K562 (cell line): ENCODE measurements around the gene RNF223. TPM values are rescaled to one million over a fixed set of nuclear protein-coding genes. Genes with fewer than 3 reads are reported as not detected.
A peak's percentile ranks its signal among the peaks of the same experiment; 100 is the strongest.

Source experiments
- ATAC-seq: fragments of 200-7000 bp; cut with Tn5 transposase; 3 replicates; pipeline ENCODE4 v1.9.1; 2020; ENCODE audit warnings: moderate library complexity
- BruUV-seq: library from RNA; stranded (reverse); fragments of 400-500 nt; replicated peaks from 2 replicates; lab custom pipeline; 2021; lab: Mats Ljungman, UMichigan
- CTCF ChIA-PET: fragments of 300-600 bp; formaldehyde crosslinking; extraction: SDS; loops from one replicate; lab custom pipeline; 2021; ENCODE audit warnings: low intra/inter-chr PET ratio; lab: Yijun Ruan, JAX
- POLR2A ChIA-PET: fragments of 300-600, 350-650 bp; sonication (Branson Sonifier 250); formaldehyde crosslinking; extraction: SDS; loops from one replicate; lab custom pipeline; 2021; ENCODE audit warnings: antibody characterized with exemption, inconsistent platforms; lab: Yijun Ruan, JAX
- DNase-seq, 4 experiments: peaks; one replicate each; pipeline versions ENCODE4 v3.0.0 to v3.0.0-alpha.2; 2011 to 2018; ENCODE audit warnings: low spot score in 3 of 4, mixed read lengths in 3 of 4; ENCODE audit errors: extremely low read depth in 1 of 4
- FAIRE-seq: peaks from 2 replicates; lab custom pipeline; 2011; peaks lifted over from hg19 to GRCh38; lab: Jason Lieb, UNC
- H2AFZ ChIP-seq: 2 replicates; pipeline ENCODE4 v1.6.0; 2011; ENCODE audit warnings: low read depth, low read length, control low read depth, inconsistent platforms
- H3K27ac ChIP-seq: fragments of 200-600 bp; 3 replicates; pipeline ENCODE4 v1.8.0; 2011; ENCODE audit warnings: low read depth, mild to moderate bottlenecking, control low read depth, inconsistent platforms, low read length, moderate library complexity, mixed read lengths; ENCODE audit errors: extremely low read depth
- H3K27me3 ChIP-seq, 2 experiments: fragments of 300-600 bp in 1 of 2; 2 replicates in 1 of 2; 3 replicates in 1 of 2; pipeline versions ENCODE4 v1.6.0 to v1.8.0; 2011; ENCODE audit warnings: inconsistent platforms in 2 of 2, low read length in 2 of 2, mild to moderate bottlenecking in 1 of 2, mixed read lengths in 1 of 2, moderate library complexity in 1 of 2; ENCODE audit not compliant: control insufficient read depth in 2 of 2, insufficient read depth in 2 of 2
- H3K36me3 ChIP-seq: fragments of 300-600 bp; 3 replicates; pipeline ENCODE4 v1.8.0; 2011; ENCODE audit warnings: mild to moderate bottlenecking, low read length, inconsistent platforms; ENCODE audit not compliant: control insufficient read depth, insufficient read depth
- H3K4me1 ChIP-seq, 2 experiments: fragments of 200-600 bp in 1 of 2; replicated peaks in 1 of 2; 2 replicates in 1 of 2; 3 replicates in 1 of 2; pipeline versions ENCODE4 v1.5.1 to v1.8.0; 2011; ENCODE audit warnings: inconsistent platforms in 2 of 2, low read length in 2 of 2, mild to moderate bottlenecking in 1 of 2, mixed read lengths in 1 of 2, moderate library complexity in 1 of 2; ENCODE audit not compliant: control insufficient read depth in 2 of 2, insufficient read depth in 2 of 2
- H3K4me2 ChIP-seq: 2 replicates; pipeline ENCODE4 v1.6.1; 2011; ENCODE audit warnings: low read length, control low read depth, inconsistent platforms, mixed read lengths; ENCODE audit not compliant: insufficient read depth
- H3K4me3 ChIP-seq: fragments of 200-600 bp; sonication (generic), shearing (Covaris generic); 2 replicates; pipeline ENCODE4 v1.5.1; 2016; ENCODE audit warnings: control low read depth, inconsistent platforms
- H3K79me2 ChIP-seq: fragments of 200-600 bp; 3 replicates; pipeline ENCODE4 v1.8.0; 2011; ENCODE audit warnings: low read length, inconsistent platforms; ENCODE audit not compliant: control insufficient read depth, insufficient read depth
- H3K9ac ChIP-seq, 2 experiments: 2 replicates each; pipeline versions ENCODE4 v1.6.0 to v1.6.1; 2011; ENCODE audit warnings: low read depth in 2 of 2, low read length in 2 of 2, control low read depth in 1 of 2, inconsistent platforms in 1 of 2, mild to moderate bottlenecking in 1 of 2, mixed read lengths in 1 of 2; ENCODE audit not compliant: insufficient read depth in 1 of 2
- H3K9me1 ChIP-seq: one replicate; pipeline ENCODE4 v1.6.0; 2011; ENCODE audit warnings: inconsistent platforms, mild to moderate bottlenecking, low read length, moderate library complexity; ENCODE audit not compliant: control insufficient read depth, insufficient read depth
- H3K9me3 ChIP-seq: replicated peaks from 2 replicates; pipeline ENCODE4 v1.5.1; 2011; ENCODE audit warnings: low read depth, low read length, inconsistent platforms; ENCODE audit not compliant: control insufficient read depth, insufficient read depth
- H4K20me1 ChIP-seq: replicated peaks from 2 replicates; pipeline ENCODE4 v1.6.1; 2011; ENCODE audit warnings: low read length, inconsistent platforms, mixed read lengths; ENCODE audit not compliant: control insufficient read depth, insufficient read depth
- COPS2 ChIP-seq: fragments of 450-650 bp; conservative IDR thresholded peaks from 2 replicates; pipeline ENCODE4 v1.6.1; 2016; ENCODE audit warnings: mild to moderate bottlenecking, moderate library complexity
- HCFC1 ChIP-seq: IDR thresholded peaks from 2 replicates; pipeline ENCODE4 v1.6.1; 2012; ENCODE audit warnings: low read depth, low read length, improper control_type of control experiment
- PCBP2 ChIP-seq: fragments of 200-400 bp; formaldehyde crosslinking; IDR thresholded peaks from 2 replicates; pipeline ENCODE4 v1.6.1; 2018; ENCODE audit warnings: low read length, low read depth, mild to moderate bottlenecking, moderate library complexity; ENCODE audit not compliant: poor library complexity, severe bottlenecking
- SMARCC2 ChIP-seq: fragments of 450-650 bp; IDR thresholded peaks from 2 replicates; pipeline ENCODE4 v1.6.1; 2017; ENCODE audit warnings: antibody characterized with exemption, moderate library complexity, mild to moderate bottlenecking, low read depth
- TAF1 ChIP-seq: IDR thresholded peaks from 2 replicates; pipeline ENCODE4 v1.6.1; 2011; ENCODE audit warnings: mild to moderate bottlenecking, low read length, moderate library complexity; ENCODE audit not compliant: insufficient read depth, control insufficient read depth, severe bottlenecking; ENCODE audit errors: extremely low read depth
- TARDBP ChIP-seq: fragments of 450-650 bp; IDR thresholded peaks from 2 replicates; pipeline ENCODE4 v1.6.1; 2016
- ZNF232 ChIP-seq: sonication (generic); formaldehyde crosslinking; IDR thresholded peaks from 2 replicates; pipeline ENCODE4 v1.8.0; 2022; ENCODE audit warnings: mild to moderate bottlenecking, missing genetic modification reagents
- ZNF79 ChIP-seq: fragments of 250-450 bp; sonication (Bioruptor Pico); IDR thresholded peaks from 2 replicates; pipeline ENCODE4 v1.4.0; 2020; ENCODE audit warnings: low read depth, mild to moderate bottlenecking, moderate library complexity
- WGBS: fragments of 100-300 bp; shearing (Covaris generic); methylation state at CpG from one replicate; pipeline ENCODE4 v1.1.6; 2016; ENCODE audit warnings: low coverage, mixed read lengths; ENCODE audit not compliant: insufficient coverage; ENCODE audit errors: missing lambda C conversion rate; 5-methylcytosine and 5-hydroxymethylcytosine counted together
- in situ Hi-C: fragments of 300-500 bp; cut with MboI; formaldehyde crosslinking; loops from 4 replicates; pipeline ENCODE4 v1.15.0; 2018; ENCODE audit warnings: inconsistent platforms, mixed read lengths
- intact Hi-C: fragments of 100-400 bp; cut with micrococcal nuclease; formaldehyde crosslinking; loops from 2 replicates; pipeline ENCODE4 v1.14.2; 2022
- polyA plus RNA-seq, 8 experiments: library from polyadenylated mRNA; depleted of rRNA in 4 of 8; stranded (reverse) in 5 of 8; unstranded in 3 of 8; fragments of >200 nt; fragmentation: Nextera tagmentation in 2 of 8; fragmentation: Illumina TruSeq in 1 of 8; extraction: Ambion mirVana in 2 of 8; extraction: Trizol in 1 of 8; gene quantifications; 2 replicates each; pipeline versions ENCODE4 v1.2.1 to v1.2.3, GENCODE V29; 2011 to 2014; ENCODE audit warnings: inconsistent platforms in 1 of 8, missing spikeins in 1 of 8
- total RNA-seq, 7 experiments: library from RNA; depleted of rRNA in 6 of 7; stranded (reverse); fragments of >200 nt in 6 of 7; fragmentation: Illumina TruSeq in 2 of 7; extraction: Trizol in 2 of 7; gene quantifications; 2 replicates each; pipeline versions ENCODE4 v1.2.1 to v1.2.3, GENCODE V29; 2011 to 2021; ENCODE audit warnings: low replicate concordance in 1 of 7
- TF ChIP-seq, protein P1 (sequence below): sonication (generic); formaldehyde crosslinking; IDR thresholded peaks from 2 replicates; pipeline ENCODE4 v1.8.0; 2022; ENCODE audit warnings: missing genetic modification reagents, mild to moderate bottlenecking, moderate library complexity, borderline replicate concordance
- TF ChIP-seq, protein P2 (sequence below): sonication (generic); formaldehyde crosslinking; IDR thresholded peaks from 2 replicates; pipeline ENCODE4 v1.9.0; 2022; ENCODE audit warnings: mild to moderate bottlenecking, missing genetic modification reagents
- TF ChIP-seq, protein P3 (sequence below): fragments of 250-450 bp; sonication (Bioruptor Pico); IDR thresholded peaks from 2 replicates; pipeline ENCODE4 v1.5.0; 2021
- TF ChIP-seq, protein P4 (sequence below): sonication (generic); formaldehyde crosslinking; IDR thresholded peaks from 2 replicates; pipeline ENCODE4 v1.8.1; 2023; ENCODE audit warnings: mild to moderate bottlenecking, missing genetic modification reagents
- TF ChIP-seq, protein P5 (sequence below): fragments of 250-450 bp; sonication (Bioruptor Pico); IDR thresholded peaks from 2 replicates; pipeline ENCODE4 v1.8.0; 2022; ENCODE audit warnings: inconsistent platforms, mild to moderate bottlenecking, moderate library complexity, borderline replicate concordance

The RNF223 gene
- total and polyA plus RNA-seq, 9 of the 15 experiments (the other 6 are each of a cell fraction or from before 2014, with no cell fraction given) = 0.04 to 0.32 TPM; not detected in 7

DNA sequence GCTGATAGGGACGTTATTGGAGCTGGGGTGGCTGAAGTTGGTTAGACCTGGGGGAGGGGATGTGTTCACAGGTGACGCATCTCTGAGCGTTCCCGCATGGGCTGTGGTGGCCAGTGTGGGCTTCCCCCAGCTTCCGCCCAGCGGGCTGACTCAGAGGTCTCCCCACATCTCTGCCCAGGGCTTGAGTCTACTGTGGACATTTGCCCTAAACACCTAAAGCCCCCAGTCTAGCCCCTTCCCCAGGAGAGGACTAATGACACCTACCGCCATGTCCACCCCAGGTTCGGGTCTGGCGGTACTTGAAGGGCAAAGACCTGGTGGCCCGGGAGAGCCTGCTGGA is 52.2 kb downstream of the RNF223 start (continued):
- TF ChIP-seq, protein P1, sequence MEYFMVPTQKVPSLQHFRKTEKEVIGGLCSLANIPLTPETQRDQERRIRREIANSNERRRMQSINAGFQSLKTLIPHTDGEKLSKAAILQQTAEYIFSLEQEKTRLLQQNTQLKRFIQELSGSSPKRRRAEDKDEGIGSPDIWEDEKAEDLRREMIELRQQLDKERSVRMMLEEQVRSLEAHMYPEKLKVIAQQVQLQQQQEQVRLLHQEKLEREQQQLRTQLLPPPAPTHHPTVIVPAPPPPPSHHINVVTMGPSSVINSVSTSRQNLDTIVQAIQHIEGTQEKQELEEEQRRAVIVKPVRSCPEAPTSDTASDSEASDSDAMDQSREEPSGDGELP = peak; percentile 34; the same call in 1 of the 2 replicates
- TF ChIP-seq, protein P2, sequence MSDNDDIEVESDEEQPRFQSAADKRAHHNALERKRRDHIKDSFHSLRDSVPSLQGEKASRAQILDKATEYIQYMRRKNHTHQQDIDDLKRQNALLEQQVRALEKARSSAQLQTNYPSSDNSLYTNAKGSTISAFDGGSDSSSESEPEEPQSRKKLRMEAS (CRISPR knock-in tag) = peak; percentile 69
- TF ChIP-seq TARDBP (no peak), TAF1 (no peak), ZNF232 (no peak)

DNA sequence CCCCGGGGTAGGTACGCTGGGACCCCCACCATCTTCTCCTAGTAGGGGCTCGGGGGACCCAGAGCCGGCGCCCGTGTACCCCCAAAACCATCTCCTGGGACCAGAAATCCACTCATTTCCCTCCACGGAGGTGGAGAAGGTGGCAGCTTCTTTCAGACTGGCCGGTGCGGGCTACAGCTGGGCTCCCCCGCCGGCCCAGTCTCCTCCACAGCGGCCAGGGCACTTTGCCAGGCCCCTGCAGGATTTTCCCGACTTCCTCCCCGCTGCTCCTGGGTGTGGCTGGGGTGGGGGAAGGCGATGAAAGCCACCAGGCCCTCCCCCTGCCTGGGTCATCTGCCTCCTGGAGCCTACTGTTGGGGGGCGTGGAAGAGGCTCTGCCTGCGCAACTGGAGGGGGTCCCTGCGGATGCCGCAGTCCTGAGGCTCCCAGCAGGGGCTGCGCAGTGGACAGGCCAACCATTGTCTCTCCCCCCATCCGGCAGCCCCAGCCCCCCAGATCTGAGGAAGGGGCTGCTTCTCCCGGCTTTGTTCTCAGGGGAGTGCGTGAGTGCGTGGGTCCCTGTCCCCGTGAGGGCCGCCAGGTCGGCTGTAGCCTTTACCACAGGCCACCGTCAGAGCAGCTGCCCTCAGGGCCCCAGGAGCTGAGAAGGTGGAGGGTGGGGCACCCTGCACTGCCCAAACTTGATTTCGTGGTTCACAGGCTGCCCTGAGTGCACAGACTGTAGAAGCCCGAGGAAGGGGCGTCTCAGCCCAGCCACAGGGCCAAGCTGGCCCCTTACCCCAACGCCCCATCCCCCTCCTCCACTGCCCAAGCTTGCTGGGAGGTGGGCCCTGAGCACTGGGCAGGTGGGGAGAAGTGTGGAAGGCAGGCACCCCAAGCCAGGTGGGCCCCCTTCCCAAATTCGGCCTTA is 52.8 kb downstream of the RNF223 start:
- peak; percentile 77 for FAIRE-seq
- Histone ChIP-seq H3K36me3 (peaks cover 43% of the 10 kb centered on the region; the same call in 1 of the 3 replicates), H3K27ac (peak overlapping the region; percentile 80; the same call in 2 of the 3 replicates), H4K20me1 (peaks cover 15% of the 10 kb centered on the region), H3K4me3 (peak overlapping the region; percentile 76), H3K79me2 (peaks cover 40% of the 10 kb centered on the region), H3K27me3 (no peaks in the 10 kb centered on the region), H3K9ac (peak overlapping the region; percentile 56 to 99), H2AFZ (no peak overlapping the region), H3K9me1 (peaks cover 12% of the 10 kb centered on the region), H3K9me3 (no peaks in the 10 kb centered on the region), H3K4me2 (peak overlapping the region; percentile 79), H3K4me1 (peaks cover 29 to 75% of the 10 kb centered on the region in 2 experiments)
- WGBS = 16% methylated on average over 32 of the region's 33 CpGs
- ChIA-PET POLR2A (interaction anchor here (0.6 to 1.1 kb wide), 4 partner anchors 7 to 41 kb away, joined by 3 to 6 read pairs (median 3); partner anchors contain the start of gene ISG15), CTCF (no interaction called here)
- intact Hi-C loops (loop anchor here (5.0 kb wide), 1 partner anchor 41 kb away; no protein-coding TSS in a partner anchor), in situ Hi-C loops (no loop called here)
- peak; percentile 52 for ATAC-seq
- BruUV-seq = TSS peak; percentile 34
- peak; percentile 75 to 89 (median 80) for DNase-seq
- TF ChIP-seq HCFC1 = no peak
- no peak for TF ChIP-seq PCBP2
- TF ChIP-seq, protein P3, sequence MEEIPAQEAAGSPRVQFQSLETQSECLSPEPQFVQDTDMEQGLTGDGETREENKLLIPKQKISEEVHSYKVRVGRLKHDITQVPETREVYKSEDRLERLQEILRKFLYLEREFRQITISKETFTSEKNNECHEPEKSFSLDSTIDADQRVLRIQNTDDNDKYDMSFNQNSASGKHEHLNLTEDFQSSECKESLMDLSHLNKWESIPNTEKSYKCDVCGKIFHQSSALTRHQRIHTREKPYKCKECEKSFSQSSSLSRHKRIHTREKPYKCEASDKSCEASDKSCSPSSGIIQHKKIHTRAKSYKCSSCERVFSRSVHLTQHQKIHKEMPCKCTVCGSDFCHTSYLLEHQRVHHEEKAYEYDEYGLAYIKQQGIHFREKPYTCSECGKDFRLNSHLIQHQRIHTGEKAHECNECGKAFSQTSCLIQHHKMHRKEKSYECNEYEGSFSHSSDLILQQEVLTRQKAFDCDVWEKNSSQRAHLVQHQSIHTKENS = no peak
- no peak for TF ChIP-seq SMARCC2
- TF ChIP-seq COPS2 = no peak
- no peak for TF ChIP-seq ZNF79 (CRISPR knock-in tag)
- TF ChIP-seq, protein P4, sequence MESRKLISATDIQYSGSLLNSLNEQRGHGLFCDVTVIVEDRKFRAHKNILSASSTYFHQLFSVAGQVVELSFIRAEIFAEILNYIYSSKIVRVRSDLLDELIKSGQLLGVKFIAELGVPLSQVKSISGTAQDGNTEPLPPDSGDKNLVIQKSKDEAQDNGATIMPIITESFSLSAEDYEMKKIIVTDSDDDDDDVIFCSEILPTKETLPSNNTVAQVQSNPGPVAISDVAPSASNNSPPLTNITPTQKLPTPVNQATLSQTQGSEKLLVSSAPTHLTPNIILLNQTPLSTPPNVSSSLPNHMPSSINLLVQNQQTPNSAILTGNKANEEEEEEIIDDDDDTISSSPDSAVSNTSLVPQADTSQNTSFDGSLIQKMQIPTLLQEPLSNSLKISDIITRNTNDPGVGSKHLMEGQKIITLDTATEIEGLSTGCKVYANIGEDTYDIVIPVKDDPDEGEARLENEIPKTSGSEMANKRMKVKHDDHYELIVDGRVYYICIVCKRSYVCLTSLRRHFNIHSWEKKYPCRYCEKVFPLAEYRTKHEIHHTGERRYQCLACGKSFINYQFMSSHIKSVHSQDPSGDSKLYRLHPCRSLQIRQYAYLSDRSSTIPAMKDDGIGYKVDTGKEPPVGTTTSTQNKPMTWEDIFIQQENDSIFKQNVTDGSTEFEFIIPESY (CRISPR knock-in tag) = no peak
- TF ChIP-seq, protein P5, sequence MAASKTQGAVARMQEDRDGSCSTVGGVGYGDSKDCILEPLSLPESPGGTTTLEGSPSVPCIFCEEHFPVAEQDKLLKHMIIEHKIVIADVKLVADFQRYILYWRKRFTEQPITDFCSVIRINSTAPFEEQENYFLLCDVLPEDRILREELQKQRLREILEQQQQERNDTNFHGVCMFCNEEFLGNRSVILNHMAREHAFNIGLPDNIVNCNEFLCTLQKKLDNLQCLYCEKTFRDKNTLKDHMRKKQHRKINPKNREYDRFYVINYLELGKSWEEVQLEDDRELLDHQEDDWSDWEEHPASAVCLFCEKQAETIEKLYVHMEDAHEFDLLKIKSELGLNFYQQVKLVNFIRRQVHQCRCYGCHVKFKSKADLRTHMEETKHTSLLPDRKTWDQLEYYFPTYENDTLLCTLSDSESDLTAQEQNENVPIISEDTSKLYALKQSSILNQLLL (CRISPR knock-in tag) = no peak
